Effector memory CD4-positive, alpha-beta T cell (primary cell): ENCODE results near the gene SYT1.
"Not testable (repeated sequence)": the region's sequence is repeated elsewhere in the genome, so short reads cannot be mapped to it uniquely, and the experiment has no call there.

Experiments used
- DNase-seq, 3 donors: peaks; one replicate each; pipeline ENCODE4 v3.0.0-alpha.2; 2020
- H3K27ac ChIP-seq: 2 replicates; pipeline ENCODE4 v1.7.0; 2013; ENCODE audit warnings: mild to moderate bottlenecking, low read length, moderate library complexity; ENCODE audit not compliant: insufficient read depth, poor library complexity, severe bottlenecking
- H3K27me3 ChIP-seq: replicated peaks from 2 replicates; pipeline ENCODE4 v1.7.0; 2013; ENCODE audit warnings: mild to moderate bottlenecking, low read length; ENCODE audit not compliant: insufficient read depth, control insufficient read depth, poor library complexity, severe bottlenecking
- H3K36me3 ChIP-seq: 2 replicates; pipeline ENCODE4 v1.7.0; 2013; ENCODE audit warnings: mild to moderate bottlenecking, low read length, moderate library complexity; ENCODE audit not compliant: control insufficient read depth, insufficient read depth
- H3K4me1 ChIP-seq: 2 replicates; pipeline ENCODE4 v1.7.0; 2013; ENCODE audit warnings: low read length, mild to moderate bottlenecking; ENCODE audit not compliant: control insufficient read depth, insufficient read depth, poor library complexity, severe bottlenecking
- H3K4me3 ChIP-seq: 2 replicates; pipeline ENCODE4 v1.7.0; 2013; ENCODE audit warnings: low read length, low read depth, mild to moderate bottlenecking; ENCODE audit not compliant: insufficient read depth, poor library complexity, severe bottlenecking
- H3K9me3 ChIP-seq: 2 replicates; pipeline ENCODE4 v1.7.0; 2013; ENCODE audit warnings: mild to moderate bottlenecking, low read length, moderate library complexity; ENCODE audit not compliant: control insufficient read depth

SYT1 gene

DNA sequence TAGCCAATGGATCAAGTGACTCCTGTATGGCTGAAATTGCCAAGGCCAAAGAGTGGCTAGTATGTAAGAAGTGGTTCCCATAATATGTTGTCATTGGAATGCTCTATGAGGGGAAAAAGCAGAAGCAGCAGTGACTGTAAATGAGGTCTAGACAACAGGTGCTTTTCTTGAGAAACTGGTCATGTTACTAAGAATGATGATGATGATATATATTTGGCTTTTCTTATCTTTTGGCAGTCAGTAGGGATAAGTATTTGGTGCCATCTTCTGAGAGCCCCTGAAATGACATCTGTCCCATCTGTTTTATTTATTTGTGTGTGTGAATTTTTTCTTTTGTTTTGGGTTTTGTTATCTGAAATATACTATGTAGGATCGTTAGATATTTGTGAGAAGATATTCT, 141.7 kb downstream of the SYT1 start:
- Histone ChIP-seq H3K9me3 (no peaks in the 10 kb centered on the region), H3K36me3 (no peaks in the 10 kb centered on the region), H3K4me1 (no peaks in the 10 kb centered on the region), H3K27me3 (no peaks in the 10 kb centered on the region), H3K27ac (no peak overlapping the region), H3K4me3 (no peak overlapping the region)
- DNase-seq = no peak

DNA sequence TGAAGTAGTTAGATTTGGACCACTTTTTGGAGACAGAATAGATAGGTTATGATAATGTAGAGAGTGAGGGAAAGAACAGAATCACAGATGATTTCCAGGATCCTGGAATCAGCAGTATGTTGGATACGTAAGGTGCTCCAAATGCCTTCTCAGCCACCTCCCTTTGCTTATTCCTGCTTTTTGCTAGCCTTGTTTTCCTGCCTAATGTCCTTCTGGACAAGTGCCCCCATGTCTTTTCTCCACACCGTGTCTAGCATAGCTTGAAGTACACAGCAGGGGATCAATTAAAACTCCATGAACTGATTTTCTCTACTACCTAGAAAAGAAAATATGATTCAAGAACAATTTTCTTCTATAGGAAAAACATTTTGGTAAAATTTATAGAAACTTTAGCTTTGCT, 144.0 kb downstream of the SYT1 start:
- Histone ChIP-seq H3K4me1 (no peaks in the 10 kb centered on the region), H3K27me3 (no peaks in the 10 kb centered on the region), H3K27ac (no peak overlapping the region), H3K36me3 (no peaks in the 10 kb centered on the region), H3K4me3 (no peak overlapping the region), H3K9me3 (no peaks in the 10 kb centered on the region)
- DNase-seq = no peak

DNA sequence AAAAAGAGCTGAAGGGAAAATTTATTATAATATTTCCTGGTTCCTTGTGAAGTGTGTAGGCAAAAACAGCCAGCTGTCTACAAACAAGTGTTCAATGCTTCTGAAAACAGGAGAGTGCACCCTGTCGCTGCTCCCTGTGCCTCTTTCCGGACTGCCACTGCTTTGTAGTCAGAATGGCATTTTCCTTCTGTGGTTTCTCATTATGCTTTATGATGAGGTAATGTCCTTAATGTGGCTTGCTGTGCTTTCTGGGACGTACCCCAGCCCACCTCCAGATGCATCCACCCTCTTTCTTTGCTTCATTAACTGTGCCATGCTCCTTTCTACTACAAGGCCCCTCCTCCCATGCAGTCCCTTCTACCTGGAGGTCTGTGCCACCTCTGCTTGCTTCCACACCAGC, 148.1 kb downstream of the SYT1 start:
- no peaks in the 10 kb centered on the region for H3K27me3 ChIP-seq
- no peak overlapping the region for H3K4me3 ChIP-seq
- no peaks in the 10 kb centered on the region for H3K36me3 ChIP-seq
- H3K27ac ChIP-seq = no peak overlapping the region
- no peak for DNase-seq
- no peaks in the 10 kb centered on the region for H3K4me1 ChIP-seq
- H3K9me3 ChIP-seq = no peaks in the 10 kb centered on the region

DNA sequence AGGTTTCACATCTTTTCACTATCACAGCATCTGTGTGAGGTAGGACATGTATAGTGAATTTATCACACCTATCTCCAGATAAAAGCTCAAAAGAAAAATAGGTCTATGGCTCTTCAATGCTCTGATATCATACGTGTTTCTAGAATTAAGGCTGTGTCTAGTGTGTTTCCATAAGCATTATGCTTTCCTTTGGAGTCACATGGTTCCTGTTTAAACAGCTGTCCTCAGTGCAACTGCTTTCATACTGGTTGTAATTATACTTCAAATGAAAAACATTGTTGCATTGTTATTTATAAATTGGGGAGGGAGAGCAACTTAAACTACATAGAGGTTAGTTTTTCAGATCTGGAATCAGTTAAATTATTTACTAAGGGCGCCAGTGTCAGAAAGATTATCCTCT, 151.6 kb downstream of the SYT1 start:
- H3K27ac ChIP-seq = no peak overlapping the region
- no peak for DNase-seq
- no peaks in the 10 kb centered on the region for H3K36me3 ChIP-seq
- no peaks in the 10 kb centered on the region for H3K27me3 ChIP-seq
- H3K4me1 ChIP-seq = no peaks in the 10 kb centered on the region
- H3K9me3 ChIP-seq = no peaks in the 10 kb centered on the region
- no peak overlapping the region for H3K4me3 ChIP-seq

DNA sequence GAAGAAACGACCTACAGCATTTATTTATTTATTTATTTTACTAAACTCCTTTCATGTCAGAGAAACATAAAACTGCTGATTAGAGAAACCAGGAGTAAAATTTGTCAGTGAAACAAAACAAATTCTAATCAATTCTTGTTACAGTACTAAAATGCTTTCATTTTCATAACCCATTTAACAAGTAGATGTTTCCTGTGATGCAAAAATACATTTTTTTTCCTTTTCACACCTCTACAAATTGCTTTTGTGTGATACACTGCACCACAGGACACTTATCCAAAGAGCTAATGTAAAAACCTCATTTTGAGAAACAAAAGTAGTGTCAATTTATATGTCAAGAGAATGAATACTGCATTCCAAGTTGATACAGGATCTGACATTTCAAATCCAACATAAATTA, 155.1 kb downstream of the SYT1 start:
- Histone ChIP-seq H3K27ac (no peak overlapping the region), H3K9me3 (no peaks in the 10 kb centered on the region), H3K4me1 (no peaks in the 10 kb centered on the region), H3K27me3 (no peaks in the 10 kb centered on the region), H3K4me3 (no peak overlapping the region), H3K36me3 (no peaks in the 10 kb centered on the region)
- no peak for DNase-seq

DNA sequence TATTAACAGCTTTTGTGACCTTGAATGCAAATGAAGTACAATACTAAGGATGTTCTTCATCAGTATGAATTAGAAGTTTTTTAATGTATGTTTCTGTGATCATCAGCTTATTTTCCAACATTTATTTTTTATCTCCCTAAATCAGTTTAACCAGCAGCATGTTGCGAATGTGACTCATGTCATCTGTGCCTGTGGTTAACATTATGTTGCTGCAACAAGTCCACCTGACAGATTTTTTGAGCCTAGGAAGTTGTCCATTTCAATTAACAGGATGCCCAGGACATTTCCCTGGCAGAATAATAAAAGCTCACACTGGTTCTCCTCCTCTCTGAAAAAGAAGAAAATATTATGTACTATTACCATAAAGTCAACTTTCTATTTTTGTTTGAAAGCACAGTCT, 155.5 kb downstream of the SYT1 start:
- H3K36me3 ChIP-seq = no peaks in the 10 kb centered on the region
- H3K27me3 ChIP-seq = no peaks in the 10 kb centered on the region
- H3K4me1 ChIP-seq = no peaks in the 10 kb centered on the region
- H3K9me3 ChIP-seq = no peaks in the 10 kb centered on the region
- H3K27ac ChIP-seq = no peak overlapping the region
- no peak overlapping the region for H3K4me3 ChIP-seq
- DNase-seq = no peak

DNA sequence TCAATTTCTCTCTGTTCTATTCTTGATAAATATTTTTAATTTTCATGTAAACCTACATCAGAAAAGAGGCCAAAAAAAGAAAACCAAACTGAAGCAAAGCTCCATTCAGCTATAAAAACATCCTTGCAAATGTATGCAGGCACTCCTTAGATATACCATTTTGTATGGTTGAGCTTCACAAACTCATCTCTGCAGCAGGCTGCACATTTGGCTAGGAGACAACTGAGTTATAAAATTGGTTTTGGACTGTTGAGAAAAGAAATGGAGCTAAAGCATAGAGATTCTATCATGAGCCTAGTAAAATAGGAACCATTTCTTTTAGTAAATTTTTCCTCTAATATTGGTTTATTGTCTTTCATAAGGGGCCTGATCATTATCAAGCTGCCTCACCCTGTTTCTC, 156.4 kb downstream of the SYT1 start:
- Histone ChIP-seq H3K4me3 (no peak overlapping the region), H3K36me3 (no peaks in the 10 kb centered on the region), H3K27ac (no peak overlapping the region), H3K9me3 (no peaks in the 10 kb centered on the region), H3K4me1 (no peaks in the 10 kb centered on the region), H3K27me3 (no peaks in the 10 kb centered on the region)
- no peak for DNase-seq

DNA sequence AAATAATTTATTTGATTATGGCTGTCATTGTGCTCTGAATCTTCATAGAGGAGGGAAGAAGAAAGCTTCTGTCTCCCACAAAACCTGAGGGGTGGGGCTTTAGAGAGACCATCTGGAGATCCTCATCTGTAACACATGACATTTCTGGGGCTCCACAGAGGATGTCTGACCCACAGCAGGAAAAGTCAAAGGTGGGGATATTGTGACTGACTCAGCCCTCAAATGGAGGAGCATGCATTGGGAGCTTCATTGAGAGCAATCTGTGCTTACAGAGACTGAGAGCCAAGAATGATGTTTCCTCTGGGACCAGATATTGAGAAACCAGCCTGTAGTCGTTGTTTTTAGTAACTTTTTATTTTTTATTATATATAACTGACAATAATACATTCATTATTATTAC, 158.7 kb downstream of the SYT1 start:
- Histone ChIP-seq H3K9me3 (no peaks in the 10 kb centered on the region), H3K4me3 (no peak overlapping the region), H3K27ac (no peak overlapping the region), H3K36me3 (no peaks in the 10 kb centered on the region), H3K4me1 (no peaks in the 10 kb centered on the region), H3K27me3 (no peaks in the 10 kb centered on the region)
- no peak for DNase-seq

DNA sequence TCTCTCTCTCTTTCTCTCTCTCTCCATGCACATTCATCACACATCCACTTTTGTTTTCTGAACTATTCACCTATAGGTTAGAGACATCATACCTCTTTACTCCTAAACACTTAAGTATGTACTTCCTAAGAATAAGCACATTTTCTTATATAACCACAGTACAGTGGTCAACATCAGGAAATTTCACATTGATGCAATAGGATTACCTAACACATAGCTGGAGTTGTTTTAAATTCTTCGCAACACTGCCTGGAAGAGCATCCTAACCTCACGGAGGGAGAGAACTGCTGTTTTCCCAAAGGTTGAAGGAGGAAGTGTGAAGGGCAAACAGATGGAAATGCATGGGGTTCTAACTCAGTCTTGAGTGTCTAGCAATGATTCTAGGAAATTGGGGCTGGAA, 159.2 kb downstream of the SYT1 start:
- DNase-seq = no peak
- Histone ChIP-seq H3K27ac (no peak overlapping the region), H3K4me3 (no peak overlapping the region), H3K9me3 (no peaks in the 10 kb centered on the region), H3K36me3 (no peaks in the 10 kb centered on the region), H3K27me3 (no peaks in the 10 kb centered on the region), H3K4me1 (no peaks in the 10 kb centered on the region)

DNA sequence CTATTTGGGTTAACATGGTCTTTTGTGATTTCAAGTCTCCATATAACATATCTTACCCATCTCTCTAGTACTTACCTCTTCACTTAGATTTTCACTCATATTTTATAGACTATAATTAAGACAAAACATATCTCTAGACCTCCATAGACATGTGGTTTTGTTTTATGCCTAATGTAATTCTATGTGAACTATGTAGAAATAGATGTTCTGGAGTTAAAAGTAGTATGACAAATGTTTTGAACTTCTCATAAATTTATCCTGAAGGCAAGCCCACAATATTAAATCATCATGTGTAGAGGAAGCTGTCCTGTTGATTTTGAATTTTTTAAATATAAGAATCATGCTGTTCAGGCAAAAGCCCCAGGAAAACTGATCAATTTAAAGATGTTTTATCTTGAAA, 169.2 kb downstream of the SYT1 start:
- Histone ChIP-seq H3K9me3 (no peaks in the 10 kb centered on the region), H3K27me3 (no peaks in the 10 kb centered on the region), H3K4me3 (no peak overlapping the region), H3K36me3 (no peaks in the 10 kb centered on the region), H3K4me1 (no peaks in the 10 kb centered on the region), H3K27ac (no peak overlapping the region)
- DNase-seq = no peak

DNA sequence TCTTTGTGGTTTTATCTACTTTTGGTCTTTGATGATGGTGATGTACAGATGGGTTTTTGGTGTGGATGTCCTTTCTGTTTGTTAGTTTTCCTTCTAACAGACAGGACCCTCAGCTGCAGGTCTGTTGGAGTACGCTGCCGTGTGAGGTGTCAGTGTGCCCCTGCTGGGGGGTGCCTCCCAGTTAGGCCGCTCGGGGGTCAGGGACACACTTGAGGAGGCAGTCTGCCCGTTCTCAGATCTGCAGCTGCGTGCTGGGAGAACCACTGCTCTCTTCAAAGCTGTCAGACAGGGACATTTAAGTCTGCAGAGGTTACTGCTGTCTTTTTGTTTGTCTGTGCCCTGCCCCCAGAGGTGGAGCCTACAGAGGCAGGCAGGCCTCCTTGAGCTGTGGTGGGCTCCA, 180.2 kb downstream of the SYT1 start:
- not testable (repeated sequence) for H3K4me3 ChIP-seq, H3K36me3 ChIP-seq, H3K27me3 ChIP-seq, H3K9me3 ChIP-seq, DNase-seq, H3K27ac ChIP-seq, H3K4me1 ChIP-seq
